GM19193 (cell line): ENCODE measurements around the gene SLC22A12.

ENCODE experiments used
- POLR2A ChIP-seq: IDR thresholded peaks from 4 replicates; pipeline ENCODE4 v1.6.1; 2011; ENCODE audit not compliant: insufficient read depth, insufficient read length; ENCODE audit errors: extremely low read depth

The SLC22A12 gene

DNA sequence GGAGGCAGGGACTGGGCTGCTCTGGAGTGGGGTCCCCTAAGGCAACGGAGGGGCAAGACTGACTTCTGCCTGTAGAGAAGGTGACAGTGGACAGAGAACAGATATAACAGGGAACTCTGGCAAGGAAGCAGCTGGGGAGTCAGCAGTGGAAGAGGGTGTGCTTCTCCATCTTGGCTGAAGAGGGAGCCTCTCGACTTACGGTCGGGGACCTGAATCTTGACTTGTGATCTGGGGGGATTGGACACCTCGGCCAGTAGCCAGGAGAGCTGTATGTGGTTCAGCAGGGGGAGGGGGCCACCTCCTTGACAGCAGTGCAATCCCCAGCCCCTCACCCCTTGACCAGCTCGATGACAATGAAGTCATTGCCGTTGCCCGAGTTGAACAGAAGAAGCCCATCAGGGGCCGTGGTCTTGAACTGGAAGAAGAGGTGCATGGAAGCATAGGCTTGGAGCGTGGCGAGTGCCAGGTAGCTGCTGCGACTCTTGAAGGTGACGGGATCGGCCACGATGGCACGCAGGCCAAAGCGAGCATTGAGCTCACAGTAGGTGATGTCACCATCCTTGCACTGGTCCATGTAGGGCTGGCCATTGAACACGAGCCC is 60.0 kb downstream of the SLC22A12 start:
- TF ChIP-seq POLR2A, result no peak
